NCI-H82 treated with DMSO at 0.1 percent for 48 hours (cell line): ENCODE measurements around the gene ANKRD44.
A peak's percentile ranks its signal among the peaks of the same experiment; 100 is the strongest.
"Not testable (repeated sequence)": the region's sequence is repeated elsewhere in the genome, so short reads cannot be mapped to it uniquely, and the experiment has no call there.

Experiments
- DNase-seq: peaks from one replicate; lab custom pipeline; 2025; ENCODE audit not compliant: unreplicated experiment; lab: John Stamatoyannopoulos, UW

ANKRD44 gene

DNA sequence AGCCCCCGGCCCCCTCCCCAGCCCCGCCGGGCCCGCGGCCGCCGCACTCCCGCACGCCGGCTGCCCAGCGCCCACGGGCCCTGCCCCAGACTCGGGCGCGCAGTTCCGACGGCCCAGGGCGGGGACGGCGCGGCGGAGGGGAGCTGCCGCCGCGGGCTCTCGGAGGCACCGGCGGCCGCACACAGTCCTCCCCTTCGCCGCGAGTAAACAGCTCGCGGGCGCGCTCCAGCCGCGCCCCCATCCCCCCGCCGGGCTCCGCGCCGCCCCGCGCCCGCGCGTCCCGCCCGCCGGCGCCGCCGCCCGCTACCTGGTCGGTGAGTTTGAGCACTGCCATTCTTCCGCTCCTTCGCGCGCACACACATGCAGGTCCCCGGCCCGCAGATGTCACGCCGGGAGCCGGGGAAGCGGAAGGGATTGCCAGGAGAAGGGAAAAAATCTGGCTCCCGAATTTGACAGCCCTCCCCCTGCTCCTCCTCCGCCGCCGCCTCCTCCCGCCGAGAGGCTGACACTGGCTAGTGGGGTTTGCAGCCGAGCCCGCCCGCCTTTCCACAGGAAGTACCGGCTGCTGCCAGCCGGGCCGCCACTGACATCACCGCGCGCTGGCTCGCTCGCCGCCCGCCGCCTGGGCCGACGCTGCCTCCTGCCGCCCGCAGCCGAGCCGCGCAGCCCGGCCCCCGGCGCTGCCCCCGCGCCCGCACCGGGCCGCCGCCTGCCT is at the start of gene ANKRD44:
TSS of gene ANKRD44 (minus strand) at position 510 of the 715 bp plus-strand sequence. CDS start at position 334, 176 bp downstream.
- DNase-seq = peak; percentile 44

- no peak for DNase-seq
Observed at GRCh38 chr2:197359859-197360258, 49.3 kb upstream of the ANKRD44 start.

DNA sequence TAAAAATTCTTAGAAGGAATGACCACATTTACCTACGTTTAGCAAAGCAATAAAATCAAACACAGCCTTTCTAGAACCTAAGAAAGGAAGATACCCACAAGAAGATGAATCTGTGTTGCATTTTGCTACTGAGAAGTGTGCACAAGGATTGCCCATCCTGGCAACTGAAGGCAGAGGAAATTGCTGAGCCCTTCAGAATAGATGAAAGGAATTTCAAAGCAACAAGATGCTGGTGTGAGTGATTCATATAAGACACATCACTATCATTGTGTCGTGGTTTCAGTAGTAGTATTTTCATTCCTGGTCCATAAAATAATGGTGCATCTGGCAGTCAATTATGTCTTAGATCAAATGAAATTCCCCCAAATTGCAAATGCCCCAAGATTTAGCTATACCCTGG is 48.4 kb upstream of the ANKRD44 start:
- no peak for DNase-seq

DNA sequence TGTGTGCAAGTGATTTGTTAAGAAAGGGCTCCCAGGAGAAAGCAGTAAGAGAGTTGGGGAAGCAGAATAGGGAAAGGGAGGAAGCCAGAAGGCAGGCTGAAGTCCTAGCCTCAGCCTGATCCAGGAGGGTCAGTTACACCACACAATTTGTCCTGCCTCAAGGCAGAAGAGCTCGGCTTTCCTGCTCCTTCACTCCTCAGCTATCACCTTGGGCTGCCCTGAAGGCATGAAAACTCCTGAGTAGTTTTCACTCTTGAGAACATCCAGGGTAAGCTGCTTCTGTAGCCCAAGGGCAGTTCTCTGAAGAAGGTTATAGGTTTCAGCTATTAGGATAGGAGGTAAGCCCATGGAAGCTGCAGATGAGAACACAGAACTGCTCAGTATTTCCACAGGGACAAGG is 47.4 kb upstream of the ANKRD44 start:
- no peak for DNase-seq

- DNase-seq = no peak
Observed at GRCh38 chr2:197356136-197356535, 45.6 kb upstream of the ANKRD44 start.

DNA sequence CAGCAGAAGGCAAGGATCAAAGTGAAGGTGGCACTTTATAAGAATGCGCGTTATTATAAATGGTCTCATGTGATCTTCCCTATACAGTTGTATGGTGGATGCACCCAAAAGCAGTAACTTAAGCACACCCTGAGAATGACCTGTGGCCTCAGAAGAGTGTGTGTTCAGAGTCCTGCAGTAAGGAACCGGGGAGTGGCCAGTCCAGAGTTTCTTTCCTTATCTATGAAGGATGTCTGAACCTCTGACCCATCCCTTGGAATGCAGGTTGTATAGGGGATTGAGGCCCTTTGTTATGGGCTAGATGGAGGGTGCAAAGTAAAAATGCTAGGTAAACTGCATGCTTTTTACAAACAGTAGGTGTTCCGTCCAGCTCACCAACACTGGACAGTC is 43.6 kb upstream of the ANKRD44 start:
- DNase-seq = no peak

DNA sequence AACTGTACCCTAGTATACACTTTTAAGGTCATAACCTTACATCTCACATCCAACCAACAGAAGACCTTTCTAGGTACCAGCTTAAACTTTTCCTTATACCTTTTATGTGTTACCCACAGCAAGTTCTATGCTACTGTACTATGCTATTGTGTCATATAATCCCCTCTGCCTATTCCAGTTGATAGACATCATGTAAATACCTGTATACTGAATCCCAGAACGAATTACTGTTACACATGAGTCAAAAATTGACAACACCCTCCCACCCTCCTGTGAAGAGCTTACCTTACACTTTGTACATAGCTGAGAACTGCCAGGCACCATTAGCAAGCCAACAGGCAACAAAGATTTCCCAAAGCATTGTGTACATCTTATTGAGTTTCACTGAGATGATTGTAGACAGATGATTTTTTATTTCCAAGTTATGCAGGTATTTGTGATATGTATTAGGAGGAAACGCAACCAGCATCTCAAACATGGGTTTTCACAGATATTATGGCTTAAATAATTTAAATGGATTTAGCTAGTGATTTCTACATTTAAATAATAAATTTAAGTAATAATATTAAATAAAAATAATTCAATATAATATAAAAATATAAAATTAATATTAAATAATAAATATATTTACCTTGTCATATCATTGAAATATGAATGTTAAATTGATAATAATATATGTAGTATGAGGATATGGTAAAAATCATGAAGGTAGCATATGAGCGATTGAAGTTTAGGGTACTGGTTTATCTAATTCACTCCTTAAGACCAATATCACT is 43.0 kb upstream of the ANKRD44 start:
- no peak for DNase-seq

- DNase-seq = no peak
Observed at GRCh38 chr2:197349699-197350098, 39.1 kb upstream of the ANKRD44 start.

- DNase-seq = no peak
Observed at GRCh38 chr2:197348721-197349360, 38.3 kb upstream of the ANKRD44 start.

- no peak for DNase-seq
Observed at GRCh38 chr2:197345846-197346370, 35.3 kb upstream of the ANKRD44 start.

- not testable (repeated sequence) for DNase-seq
Observed at GRCh38 chr2:197343968-197344367, 33.4 kb upstream of the ANKRD44 start.

GRCh38 chr2:197340591-197340990 is 30.0 kb upstream of the ANKRD44 start:
- DNase-seq = no peak

DNA sequence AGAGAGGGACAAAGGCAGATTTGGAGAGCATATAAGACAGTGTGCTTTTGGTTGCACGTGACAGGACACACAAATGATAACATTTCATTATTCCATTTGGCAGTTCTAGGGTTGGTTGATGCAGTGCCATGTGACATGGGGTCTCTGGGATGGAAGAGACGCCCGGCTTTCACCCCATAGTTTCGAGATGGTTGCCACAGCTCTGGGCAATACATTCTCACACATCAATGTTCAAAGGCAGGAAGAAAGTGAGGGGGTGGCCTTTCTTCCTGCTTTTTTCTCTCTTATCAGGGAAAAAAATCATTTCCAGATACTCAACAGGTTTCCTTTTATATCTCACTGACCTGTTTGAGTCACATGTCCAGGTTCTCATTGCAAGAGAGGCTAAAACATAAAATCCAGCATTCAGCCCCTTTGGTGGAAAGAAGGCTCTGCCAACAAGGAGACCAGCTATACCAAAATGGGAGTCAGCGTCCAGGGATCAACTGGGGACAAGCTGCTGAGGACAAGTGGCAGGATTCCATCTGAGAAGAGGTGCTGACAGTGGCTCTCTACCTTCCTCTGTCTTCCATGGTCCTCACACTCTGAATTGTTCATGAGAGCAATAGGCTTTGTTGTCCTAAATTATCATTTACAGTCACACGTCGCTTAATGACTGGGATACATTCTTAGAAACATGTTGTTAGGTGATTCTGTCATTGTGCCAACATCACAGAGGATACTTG is 29.1 kb upstream of the ANKRD44 start:
- DNase-seq = no peak

GRCh38 chr2:197339016-197339415 is 28.4 kb upstream of the ANKRD44 start:
- DNase-seq = no peak

DNA sequence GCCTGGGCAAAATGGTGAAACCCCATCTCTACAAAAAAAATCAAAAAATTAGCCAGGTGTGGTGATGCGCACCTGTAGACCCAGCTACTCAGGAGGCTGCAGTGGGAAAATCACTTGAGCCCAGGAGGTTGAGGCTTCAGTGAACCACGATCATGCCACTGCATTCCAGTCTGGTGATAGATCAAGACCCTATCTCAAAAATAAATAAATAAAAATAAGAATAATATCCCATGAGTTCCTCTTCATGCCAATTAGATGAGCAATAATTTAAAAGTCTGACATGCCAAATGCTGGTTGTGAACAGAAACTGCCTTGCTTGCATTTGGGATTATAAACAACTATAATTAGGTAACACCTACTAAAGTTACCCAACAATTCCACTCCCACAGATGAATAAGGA is 22.1 kb upstream of the ANKRD44 start:
- DNase-seq = no peak

- DNase-seq = no peak
Observed at GRCh38 chr2:197328461-197328860, 17.9 kb upstream of the ANKRD44 start.

GRCh38 chr2:197327472-197328098 is 17.0 kb upstream of the ANKRD44 start:
- DNase-seq = no peak

DNA sequence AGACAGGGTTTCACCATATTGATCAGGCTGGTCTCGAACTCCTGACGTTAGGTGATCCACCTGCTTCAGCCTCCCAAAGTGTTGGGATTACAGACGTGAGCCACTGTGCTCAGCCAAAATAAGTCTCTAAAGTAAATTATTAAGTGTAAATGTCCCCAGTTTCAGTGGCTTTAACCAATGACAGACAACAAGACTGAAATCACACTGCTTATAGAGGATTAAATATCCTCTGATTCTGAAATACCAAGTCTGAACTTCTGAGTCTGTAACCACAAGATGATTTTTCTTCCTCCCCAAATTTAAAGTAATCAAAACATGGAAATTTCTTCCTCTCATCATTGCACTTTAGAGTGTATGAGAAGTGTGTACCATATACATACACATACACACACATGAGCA is 16.5 kb upstream of the ANKRD44 start:
- no peak for DNase-seq

GRCh38 chr2:197324801-197325200 is 14.2 kb upstream of the ANKRD44 start:
- DNase-seq = no peak
